Colonic mucosa (tissue), 4 donors: Measurements from ENCODE around the gene ADGRD1. TPM values are rescaled to one million over a fixed set of nuclear protein-coding genes. Genes with fewer than 3 reads are reported as not detected.

ENCODE experiments used
- DNase-seq: peaks from one replicate; pipeline ENCODE4 v3.0.0-alpha.2; 2020
- H3K27ac ChIP-seq: fragments of 200-600 bp; one replicate; pipeline ENCODE4 v1.8.0; 2021
- H3K27me3 ChIP-seq: fragments of 200-600 bp; one replicate; pipeline ENCODE4 v1.8.0; 2021
- H3K36me3 ChIP-seq: fragments of 200-600 bp; one replicate; pipeline ENCODE4 v1.8.0; 2021
- H3K4me1 ChIP-seq: fragments of 200-600 bp; one replicate; pipeline ENCODE4 v1.8.0; 2021; ENCODE audit warnings: mild to moderate bottlenecking
- H3K4me3 ChIP-seq: fragments of 200-600 bp; one replicate; pipeline ENCODE4 v1.8.0; 2021
- H3K9ac ChIP-seq, 2 donors: one replicate each; pipeline ENCODE4 v1.7.0; 2013; ENCODE audit warnings: control low read depth in 2 of 2, low read depth in 2 of 2, low read length in 2 of 2
- H3K9me3 ChIP-seq: fragments of 200-600 bp; one replicate; pipeline ENCODE4 v1.8.0; 2021
- intact Hi-C: fragments of 100-400 bp; cut with DNase I; formaldehyde crosslinking; loops from one replicate; pipeline ENCODE4 v1.14.1; 2022
- total RNA-seq, 2 donors: library from RNA; stranded (reverse); fragmentation: NEBNext Ultra II Directional in 1 of 2; extraction: Animal tissue kit (Norgen Biotek cat#: 25700) in 1 of 2; gene quantifications; one replicate each; pipeline ENCODE4 v1.2.1, GENCODE V29; 2021
- TF ChIP-seq, protein P1 (sequence below): fragments of 200-600 bp; IDR thresholded peaks from one replicate; pipeline ENCODE4 v1.8.0; 2022; ENCODE audit warnings: antibody characterized with exemption, mild to moderate bottlenecking
- donor health status: healthy.
- donor health status: DM: no; HTN: no; CAD: no.
- donor health status: DM: no; HTN: no; CAD: no.

Gene ADGRD1
- total RNA-seq, 2 donors from 2014 or later, result 3.5 to 3.6 TPM

DNA sequence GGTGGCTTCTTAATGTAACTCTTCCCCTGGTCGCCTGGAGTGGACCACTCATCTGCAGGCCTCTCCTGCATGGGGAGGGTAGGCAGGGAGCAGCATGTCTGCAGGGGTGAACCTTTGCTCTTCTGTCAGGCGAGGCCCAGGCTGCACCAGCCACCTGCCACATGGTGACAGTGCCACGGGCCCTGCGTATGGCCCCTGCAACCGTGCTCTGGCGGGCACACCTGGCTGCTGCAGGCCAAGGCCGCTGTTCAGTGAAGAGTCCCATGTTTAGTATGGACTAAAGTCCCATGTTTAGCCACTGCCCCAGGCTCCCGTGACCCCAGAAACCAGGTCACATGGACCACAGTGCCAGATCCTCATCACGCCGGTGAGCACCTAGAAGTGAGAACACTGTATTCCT lies 187.0 kb downstream of the ADGRD1 start:
- no peak for DNase-seq
- intact Hi-C loops, result no loop called here
- no peak overlapping the region for H3K27ac ChIP-seq
- TF ChIP-seq, protein P1, sequence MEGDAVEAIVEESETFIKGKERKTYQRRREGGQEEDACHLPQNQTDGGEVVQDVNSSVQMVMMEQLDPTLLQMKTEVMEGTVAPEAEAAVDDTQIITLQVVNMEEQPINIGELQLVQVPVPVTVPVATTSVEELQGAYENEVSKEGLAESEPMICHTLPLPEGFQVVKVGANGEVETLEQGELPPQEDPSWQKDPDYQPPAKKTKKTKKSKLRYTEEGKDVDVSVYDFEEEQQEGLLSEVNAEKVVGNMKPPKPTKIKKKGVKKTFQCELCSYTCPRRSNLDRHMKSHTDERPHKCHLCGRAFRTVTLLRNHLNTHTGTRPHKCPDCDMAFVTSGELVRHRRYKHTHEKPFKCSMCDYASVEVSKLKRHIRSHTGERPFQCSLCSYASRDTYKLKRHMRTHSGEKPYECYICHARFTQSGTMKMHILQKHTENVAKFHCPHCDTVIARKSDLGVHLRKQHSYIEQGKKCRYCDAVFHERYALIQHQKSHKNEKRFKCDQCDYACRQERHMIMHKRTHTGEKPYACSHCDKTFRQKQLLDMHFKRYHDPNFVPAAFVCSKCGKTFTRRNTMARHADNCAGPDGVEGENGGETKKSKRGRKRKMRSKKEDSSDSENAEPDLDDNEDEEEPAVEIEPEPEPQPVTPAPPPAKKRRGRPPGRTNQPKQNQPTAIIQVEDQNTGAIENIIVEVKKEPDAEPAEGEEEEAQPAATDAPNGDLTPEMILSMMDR, result no peak
- no peaks in the 10 kb centered on the region for H3K4me1 ChIP-seq
- H3K9me3 ChIP-seq, result no peaks in the 10 kb centered on the region
- no peak overlapping the region for H3K9ac ChIP-seq
- H3K36me3 ChIP-seq, result no peaks in the 10 kb centered on the region
- H3K27me3 ChIP-seq, result no peaks in the 10 kb centered on the region
- no peak overlapping the region for H3K4me3 ChIP-seq

DNA sequence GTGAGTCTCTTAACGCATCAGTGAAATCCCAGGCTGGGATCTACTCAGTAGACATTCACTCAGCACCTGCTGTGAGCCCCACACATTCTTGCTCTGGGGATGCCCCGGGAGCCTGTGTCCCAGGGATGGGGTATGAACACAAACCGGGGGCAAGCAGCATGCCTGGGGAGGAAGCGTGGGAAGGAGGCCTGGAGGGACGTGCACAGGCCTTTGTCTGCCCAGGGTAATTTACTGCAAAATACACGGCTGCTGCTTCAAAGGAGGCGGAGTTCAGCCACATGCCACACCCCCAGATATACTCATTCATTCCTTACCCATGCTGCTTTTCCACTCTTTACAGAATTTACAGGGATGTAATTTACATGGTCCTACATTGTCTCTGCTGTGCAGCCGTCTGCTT lies 187.8 kb downstream of the ADGRD1 start:
- intact Hi-C loops, result no loop called here
- Histone ChIP-seq H3K4me1 (no peaks in the 10 kb centered on the region), H3K9ac (no peak overlapping the region), H3K27ac (no peak overlapping the region), H3K27me3 (no peaks in the 10 kb centered on the region), H3K36me3 (no peaks in the 10 kb centered on the region), H3K9me3 (no peaks in the 10 kb centered on the region), H3K4me3 (no peak overlapping the region)
- no peak for DNase-seq
- TF ChIP-seq, protein P1, result no peak

DNA sequence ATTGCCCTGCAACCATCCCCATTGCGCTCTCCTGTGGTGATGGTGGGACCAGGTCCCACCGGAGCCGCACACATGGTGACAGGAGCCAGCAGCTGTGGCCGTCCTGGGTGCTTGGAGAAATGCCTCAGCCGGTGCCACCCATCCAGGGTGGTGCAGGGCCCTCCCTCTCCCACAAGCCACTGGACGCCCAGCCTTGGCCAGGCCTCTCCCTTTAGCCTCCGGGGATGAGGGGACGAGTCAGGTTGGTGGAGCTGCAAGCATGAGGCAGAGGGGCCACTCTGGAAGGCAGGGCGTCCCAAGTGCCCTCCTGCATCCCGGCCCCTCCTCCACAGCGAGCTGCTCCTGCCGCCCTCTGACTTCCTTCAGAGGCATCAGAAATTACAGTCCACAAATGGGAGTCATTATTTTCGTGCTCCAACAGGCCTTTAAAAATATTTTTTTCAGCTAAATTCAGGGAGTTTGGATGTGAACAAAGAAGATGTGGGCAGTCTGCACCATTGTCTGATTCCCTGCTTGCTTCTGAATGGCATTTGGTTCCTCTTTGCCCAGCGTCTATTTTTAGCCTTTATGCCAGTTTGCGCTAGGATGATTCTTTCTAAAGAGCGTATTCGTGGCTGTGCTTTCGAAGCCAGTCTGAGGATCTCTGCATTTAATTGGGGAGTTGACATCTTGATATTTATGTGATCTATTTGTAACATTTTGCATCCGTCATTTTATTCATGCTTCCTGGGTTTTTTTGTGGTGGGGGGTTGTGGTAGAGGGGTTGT lies 189.4 kb downstream of the ADGRD1 start:
- Histone ChIP-seq H3K4me3 (no peak overlapping the region), H3K9me3 (no peaks in the 10 kb centered on the region), H3K27me3 (no peaks in the 10 kb centered on the region), H3K4me1 (no peaks in the 10 kb centered on the region), H3K36me3 (no peaks in the 10 kb centered on the region), H3K9ac (no peak overlapping the region), H3K27ac (no peak overlapping the region)
- intact Hi-C loops, result no loop called here
- TF ChIP-seq, protein P1, result no peak
- DNase-seq, result no peak

DNA sequence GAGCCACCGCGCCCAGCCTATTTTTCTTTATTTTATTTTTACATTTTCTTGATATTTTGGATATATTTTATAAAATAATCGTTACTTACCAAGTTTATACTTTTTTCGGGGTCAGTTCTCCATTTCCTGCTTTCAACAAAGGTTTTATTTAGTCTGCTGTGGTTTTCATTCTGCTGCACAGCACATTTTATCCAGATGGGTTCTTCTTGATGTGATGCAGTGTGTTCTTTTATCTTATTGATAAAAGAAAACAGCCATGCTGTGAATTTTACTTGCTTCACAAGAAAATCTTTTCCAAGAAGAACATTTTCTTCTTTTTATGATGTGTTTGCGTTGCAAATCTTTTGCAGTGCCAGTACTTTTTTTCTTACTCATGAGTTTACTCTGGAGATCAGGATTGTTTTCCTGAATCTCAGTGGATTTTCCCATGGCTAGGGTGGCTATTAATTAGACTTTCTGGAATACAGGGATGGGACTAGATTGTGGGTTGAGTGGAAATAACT lies 192.5 kb downstream of the ADGRD1 start:
- Histone ChIP-seq H3K9me3 (no peaks in the 10 kb centered on the region), H3K27ac (no peak overlapping the region), H3K27me3 (no peaks in the 10 kb centered on the region), H3K4me3 (no peak overlapping the region), H3K4me1 (no peaks in the 10 kb centered on the region), H3K9ac (no peak overlapping the region), H3K36me3 (no peaks in the 10 kb centered on the region)
- TF ChIP-seq, protein P1, result no peak
- intact Hi-C loops, result no loop called here
- no peak for DNase-seq

DNA sequence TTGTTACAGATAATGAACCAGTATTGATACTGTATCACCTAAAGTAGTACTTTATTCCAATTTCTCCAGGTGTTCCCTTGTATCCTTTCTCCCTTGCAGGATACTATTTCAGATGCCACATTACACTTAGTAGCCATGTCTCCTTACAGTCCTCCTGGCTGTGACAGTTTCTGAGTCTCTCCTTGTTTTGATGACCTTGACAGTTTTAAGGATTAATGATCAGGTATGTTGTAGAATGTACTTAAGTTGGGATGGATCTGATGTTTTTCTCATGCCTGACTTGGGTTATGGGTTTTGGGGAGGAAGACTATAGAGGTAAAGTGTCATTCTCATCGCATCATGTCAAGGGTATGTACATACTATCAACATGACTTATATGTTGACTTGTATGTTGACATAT lies 193.6 kb downstream of the ADGRD1 start:
- Histone ChIP-seq H3K36me3 (no peaks in the 10 kb centered on the region), H3K27ac (no peak overlapping the region), H3K9me3 (no peaks in the 10 kb centered on the region), H3K9ac (no peak overlapping the region), H3K4me1 (no peaks in the 10 kb centered on the region), H3K4me3 (no peak overlapping the region), H3K27me3 (no peaks in the 10 kb centered on the region)
- TF ChIP-seq, protein P1, result no peak
- DNase-seq, result no peak
- intact Hi-C loops, result no loop called here
